SH-SY5Y (cell line): ENCODE measurements around the gene MRAS.

Experiments used
- GATA2 ChIP-seq: IDR thresholded peaks from 2 replicates; pipeline ENCODE4 v1.6.1; 2011; ENCODE audit warnings: mild to moderate bottlenecking, low read depth, low read length
- GATA3 ChIP-seq: IDR thresholded peaks from 2 replicates; pipeline ENCODE4 v1.6.1; 2011; ENCODE audit warnings: low read depth, mild to moderate bottlenecking, low read length, moderate library complexity

MRAS gene

DNA sequence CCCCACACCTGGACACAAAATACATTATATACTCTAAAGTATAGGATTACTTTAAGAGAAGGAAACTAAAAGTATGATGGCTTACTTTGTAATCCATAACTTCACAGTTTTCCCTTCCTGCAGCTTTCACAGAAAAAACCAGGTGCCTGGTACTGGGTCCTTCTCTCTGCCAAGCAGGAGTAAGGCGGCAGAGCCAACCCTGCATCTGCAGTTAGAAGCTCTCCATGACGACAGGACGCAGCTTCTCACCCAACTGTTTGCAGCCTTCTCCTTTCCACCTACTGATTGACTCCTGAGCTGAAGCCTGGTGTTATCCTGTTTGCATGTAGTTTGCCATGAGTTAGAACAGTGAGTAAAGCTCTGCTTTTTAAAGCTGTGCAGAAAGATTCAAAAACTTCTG, 6.7 kb downstream of the MRAS start:
- TF ChIP-seq GATA3: no peak
- TF ChIP-seq GATA2: no peak

DNA sequence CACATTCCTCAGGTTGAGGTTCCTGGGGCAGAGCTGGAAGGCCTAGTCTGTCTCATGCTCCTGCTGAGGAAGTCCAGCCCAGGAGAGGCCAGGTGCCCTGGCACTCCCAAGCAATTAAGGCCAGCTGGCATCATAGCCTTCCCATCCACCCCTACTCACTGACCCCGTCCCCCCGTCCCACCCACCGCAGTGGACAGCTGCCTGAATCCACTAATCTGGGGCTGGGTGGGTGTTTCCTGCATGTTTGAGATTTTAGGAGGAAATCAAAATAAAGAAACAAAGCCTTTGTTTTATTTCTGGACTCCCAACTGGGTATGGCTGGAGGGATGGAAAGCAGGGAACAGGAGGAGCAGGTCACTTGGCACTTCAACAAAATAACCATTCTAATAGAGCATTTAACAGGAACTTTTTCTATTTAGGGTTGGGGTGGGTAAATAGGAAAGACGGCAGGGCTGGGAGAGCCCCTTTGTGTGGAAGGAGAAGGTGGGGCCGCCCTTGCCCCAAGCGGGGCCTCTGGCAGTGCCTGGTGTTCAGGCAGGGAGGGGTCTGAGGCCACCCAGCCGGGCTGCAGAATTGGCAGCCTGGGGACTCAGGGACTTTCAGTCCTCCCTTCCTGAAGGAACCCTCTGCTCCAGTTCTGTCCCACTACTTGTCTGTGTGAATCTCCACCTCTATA, 8.5 kb downstream of the MRAS start:
- TF ChIP-seq GATA3: no peak
- no peak for TF ChIP-seq GATA2

DNA sequence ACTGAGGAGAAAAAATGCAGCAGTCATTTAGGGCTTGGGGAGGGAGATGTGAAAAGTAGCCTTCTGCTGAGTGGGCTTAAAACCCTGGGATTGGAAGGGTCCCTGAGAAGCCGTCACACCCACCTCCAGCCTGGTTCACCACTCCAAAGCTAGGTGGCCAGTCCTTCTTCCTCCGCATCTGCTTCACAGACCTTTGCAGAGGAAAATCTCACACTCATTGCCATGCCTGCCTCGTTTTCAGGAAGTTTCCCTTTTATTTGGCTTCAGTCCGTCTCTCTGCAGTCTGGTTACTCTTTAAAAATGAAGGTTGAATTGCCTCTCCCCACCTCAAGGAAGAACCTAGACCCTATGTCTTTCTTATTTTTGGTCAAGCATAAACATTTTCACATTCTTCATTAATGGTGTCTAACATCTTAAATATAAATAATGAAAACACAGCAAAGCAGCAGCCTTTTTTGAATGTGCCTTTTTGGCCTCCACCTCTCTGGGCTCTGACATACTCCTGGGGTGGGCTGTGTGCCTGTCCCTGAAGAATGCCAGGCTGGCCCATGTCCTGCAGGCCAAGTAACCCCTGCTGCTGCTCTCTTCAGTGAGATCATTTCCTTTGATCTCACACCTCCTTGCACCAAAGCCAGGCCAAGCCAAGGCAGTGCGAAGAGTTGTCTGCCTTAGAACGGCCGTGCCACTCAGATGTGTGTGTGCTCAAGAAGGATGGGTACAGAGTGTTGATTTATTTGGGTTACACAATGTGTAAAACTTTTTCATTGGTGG, 11.0 kb downstream of the MRAS start:
- TF ChIP-seq GATA3: no peak
- TF ChIP-seq GATA2: no peak

DNA sequence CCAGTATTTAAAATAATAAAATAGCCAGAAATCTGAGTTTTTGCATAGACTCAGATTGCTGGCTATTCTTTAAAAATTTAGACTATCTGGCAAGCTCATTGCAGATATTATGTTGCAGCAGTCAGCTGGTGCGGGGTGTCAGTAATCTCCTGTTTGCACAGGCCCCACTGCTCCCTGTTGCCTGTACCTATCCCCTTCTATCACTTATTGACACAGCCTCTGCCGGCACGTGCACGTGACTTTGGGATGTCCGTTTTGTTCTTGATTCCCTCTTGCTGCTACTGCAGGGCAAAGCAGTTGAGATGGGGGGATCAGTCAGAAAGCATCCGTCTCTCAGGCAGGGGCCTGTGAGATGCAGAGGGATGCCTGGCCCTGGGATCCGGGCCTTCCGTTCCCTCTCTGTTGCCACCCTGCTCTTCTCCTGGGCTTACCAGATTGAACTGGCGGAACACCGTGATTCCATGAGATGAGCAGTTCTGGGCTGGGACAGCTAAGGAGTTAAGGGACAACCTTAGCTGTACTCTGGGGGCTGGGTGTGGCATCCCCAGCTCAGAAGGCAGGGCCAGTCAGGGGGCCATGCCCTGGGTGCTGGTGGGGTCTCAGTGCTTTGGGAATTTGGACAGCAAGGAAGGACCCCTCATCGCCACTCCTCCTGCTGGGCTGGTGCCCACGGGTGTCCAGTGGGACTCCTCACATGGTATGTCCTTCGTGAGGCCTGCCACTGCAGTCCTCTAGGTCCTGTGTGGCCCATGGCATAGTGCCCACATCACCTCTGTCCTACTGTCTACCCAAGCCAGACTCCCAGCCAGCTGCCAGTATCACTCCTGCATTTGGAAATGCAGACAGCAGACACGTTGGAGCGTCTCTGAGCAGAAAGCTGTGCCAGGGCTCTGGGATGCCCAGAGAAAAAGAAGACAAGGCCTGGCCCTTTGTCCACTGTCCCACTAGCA, 11.8 kb downstream of the MRAS start:
- TF ChIP-seq GATA2 (no peak), GATA3 (no peak)

DNA sequence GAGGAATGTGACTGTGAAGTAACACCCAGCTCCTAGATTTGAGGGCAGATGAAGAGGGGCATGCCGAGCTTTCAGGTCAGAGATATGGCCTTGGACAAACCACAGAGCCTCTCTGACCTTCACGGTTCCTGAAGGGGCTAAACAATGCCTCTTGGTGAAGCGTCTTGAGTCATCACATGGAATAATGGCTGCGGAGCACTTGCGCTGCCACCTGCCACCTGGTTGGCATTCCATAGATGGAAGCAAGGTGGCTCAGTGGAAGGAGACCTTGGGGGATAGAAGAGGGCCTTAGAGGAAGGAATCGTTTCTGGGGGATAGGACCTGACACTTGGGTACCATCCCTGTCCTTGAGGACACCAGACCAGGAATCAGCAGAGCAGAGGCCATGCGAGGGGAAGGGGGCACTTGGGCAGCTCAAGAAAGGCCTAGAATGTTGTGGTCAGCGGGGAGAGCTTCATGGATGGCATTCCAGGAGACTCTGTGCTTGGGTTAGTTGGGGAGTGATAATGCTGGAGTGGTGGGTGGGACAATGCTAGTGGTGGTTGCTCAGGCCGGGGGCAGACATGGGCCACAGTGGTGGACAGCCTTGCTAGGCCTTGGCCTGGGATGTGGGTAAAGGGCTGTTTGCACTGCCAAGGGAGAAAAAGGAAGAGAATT, 12.6 kb downstream of the MRAS start:
- no peak for TF ChIP-seq GATA3
- no peak for TF ChIP-seq GATA2

DNA sequence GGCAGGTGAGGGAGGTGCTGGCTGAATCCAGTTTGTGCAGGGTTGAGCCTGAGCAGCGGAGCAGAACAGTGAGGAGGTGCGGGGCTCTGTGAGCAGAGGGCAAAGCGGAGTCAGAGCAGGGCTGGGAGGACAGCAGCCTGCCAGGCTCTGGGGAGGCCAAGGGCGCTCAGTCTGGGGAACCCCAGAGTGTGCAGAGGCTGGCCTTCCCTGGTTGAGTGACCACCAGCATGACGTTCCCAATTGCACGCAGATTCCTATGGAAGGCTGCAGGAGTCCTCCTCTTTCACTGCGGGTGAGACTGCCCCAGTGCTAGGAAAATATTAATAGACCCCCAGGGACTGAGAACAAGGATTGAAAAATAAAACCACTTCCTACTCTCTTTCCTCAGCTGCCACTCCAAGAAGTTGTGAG, 13.2 kb downstream of the MRAS start:
- TF ChIP-seq GATA3: no peak

DNA sequence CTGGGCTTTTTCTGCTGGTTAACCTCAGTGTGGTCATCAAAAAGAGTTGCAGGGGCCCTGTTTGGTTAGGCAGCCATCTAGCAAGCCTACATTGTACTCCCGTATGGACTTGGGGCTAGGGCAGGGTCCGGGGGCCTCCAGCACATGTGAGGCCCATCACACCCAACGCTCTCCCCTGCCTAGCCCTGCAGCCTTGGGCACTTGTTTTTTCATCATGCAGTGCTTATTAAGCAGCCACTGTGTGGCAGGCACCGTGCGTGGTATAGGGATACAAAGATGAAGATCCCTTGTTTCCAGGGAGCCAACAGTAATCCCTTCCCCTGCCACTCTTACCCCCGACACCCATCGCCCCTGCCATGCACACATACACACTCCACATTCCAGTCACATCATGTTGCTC, 14.2 kb downstream of the MRAS start:
- TF ChIP-seq GATA2: no peak

DNA sequence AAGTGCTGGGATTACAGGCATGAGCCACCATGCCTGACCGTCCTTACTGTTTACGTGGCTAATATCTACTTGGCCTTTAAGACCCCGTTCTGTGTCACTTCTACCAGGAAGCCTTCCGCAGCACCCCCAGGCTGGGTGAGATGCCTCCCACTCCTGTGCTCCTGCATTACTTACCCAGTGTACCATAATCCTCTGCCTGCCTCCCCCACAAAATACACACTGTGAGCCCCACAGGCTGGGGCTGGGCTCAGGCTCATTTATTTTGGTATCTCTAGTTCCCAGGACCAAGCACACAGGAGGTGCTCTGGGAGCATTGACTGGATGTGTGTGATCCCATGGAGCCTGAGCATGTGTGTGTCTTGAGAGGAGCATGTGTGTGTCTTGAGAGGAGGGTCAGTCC, 14.9 kb downstream of the MRAS start:
- TF ChIP-seq GATA3 (no peak), GATA2 (no peak)

DNA sequence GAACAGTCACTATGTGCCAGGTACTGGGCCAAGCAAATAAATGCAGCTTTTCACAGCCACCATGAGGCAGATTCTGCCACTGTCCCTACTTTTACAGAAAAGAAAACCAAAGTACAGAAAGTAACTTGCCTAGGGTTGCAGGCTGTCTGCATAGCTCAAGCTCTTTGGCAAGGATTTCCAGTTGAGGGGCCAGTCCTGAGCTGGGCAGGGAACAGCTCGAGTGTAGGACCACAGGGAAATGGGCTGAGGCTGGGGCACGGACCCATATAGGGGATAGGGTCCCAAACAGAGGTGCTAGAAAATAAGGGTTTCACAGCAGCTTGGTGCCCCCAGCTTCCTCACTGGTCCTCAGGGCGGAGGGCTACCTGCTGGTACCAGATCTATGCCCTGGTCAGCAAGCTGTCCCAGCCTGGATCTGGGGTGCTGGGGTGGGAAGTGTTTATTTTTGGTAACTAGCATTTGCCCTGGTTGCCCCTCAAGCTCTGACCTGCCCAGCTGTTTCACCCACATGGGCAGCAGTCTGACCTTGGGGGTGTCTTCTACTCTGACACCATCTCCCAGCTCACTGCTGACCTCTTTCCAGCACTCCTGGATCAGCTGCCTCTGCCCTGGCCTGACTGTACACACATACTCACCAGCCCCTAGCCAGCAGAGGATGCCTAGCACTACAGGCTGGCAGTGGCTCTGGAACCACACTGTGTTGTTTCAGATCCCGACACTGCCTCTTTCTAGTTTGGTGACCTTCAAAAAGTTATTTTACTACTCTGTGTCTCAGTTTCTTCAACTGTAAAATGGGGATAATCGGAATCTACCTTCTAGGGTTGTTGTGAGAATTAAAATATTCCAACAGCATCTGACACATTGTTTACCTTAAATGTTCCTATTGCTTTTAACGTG, 16.2 kb downstream of the MRAS start:
- no peak for TF ChIP-seq GATA3
- no peak for TF ChIP-seq GATA2

DNA sequence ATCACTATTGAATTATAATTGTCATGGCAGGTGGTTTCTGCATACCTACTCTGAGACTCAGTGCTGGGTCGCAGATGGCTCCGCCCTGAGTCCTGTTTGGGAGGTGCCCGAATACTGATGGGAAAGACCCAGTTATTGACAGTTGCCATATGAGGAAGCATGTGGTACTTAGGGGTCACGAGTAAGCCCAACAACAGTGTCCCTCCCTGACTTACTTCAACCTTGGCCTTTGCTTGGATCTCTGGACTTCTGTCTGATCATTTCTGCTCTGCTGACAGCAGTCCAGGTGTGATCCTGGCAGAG, 16.8 kb downstream of the MRAS start:
- TF ChIP-seq GATA2 (no peak), GATA3 (no peak)

DNA sequence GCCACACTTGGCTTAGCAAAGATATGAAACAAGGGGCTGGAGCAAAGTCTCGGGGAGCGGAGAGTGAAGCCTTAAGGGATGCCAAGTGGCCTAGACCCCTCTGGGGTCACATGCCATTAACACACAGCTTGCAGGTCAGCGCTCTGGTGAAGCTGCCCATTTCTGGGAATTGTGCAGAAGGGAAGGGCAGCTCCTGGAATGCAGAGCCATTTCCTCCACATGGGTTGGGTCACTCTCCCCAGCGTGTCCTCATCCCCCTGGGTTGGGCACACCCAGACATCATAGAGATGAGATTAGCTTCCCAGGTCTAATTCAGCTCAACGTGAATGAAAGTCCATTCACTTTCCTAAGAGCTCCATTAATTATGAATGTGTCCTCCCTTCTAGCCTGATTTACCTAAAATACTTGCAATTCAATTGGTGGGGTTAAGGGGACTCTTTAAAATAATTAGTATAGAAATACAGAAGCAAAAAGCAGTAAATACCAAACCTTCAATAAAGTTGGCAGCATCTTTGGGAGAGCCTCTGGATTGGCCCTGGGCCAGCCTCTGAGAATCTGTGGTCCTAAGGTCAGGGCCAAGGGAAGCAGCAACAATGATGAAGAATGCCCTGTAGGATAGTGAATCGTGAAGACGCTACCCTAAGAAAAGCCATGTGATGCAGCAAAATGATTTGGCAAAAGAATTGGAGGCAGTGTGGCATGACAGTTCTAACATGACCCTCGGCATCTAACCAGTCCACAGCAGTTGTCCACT, 17.8 kb downstream of the MRAS start:
- TF ChIP-seq GATA3 (no peak), GATA2 (no peak)

DNA sequence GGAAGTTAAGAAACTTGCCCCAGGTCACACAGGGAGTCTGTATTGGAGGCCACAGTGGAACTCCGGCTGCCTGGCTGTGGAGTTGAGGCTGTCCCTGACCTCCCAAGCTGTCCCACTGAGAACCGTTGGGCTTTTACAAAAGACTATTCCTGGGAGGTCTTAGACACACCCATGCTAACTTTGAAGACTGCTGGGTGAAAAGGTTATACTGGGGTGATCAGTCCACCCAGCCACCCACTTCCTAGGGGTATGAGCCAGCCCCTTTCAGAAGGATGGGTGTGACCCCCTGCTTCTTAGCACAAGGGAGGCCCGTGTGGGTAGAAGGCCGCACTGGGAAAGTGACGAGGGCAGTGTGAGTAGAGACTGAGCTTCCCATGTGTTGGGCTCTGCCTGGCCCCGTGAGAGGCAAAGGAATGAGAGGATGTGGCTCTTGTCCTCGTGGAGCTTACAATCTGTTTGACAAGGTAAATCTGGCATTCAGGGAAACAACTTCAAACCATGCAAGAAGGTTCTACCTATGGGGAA, 19.0 kb downstream of the MRAS start:
- TF ChIP-seq GATA3 (no peak), GATA2 (no peak)

DNA sequence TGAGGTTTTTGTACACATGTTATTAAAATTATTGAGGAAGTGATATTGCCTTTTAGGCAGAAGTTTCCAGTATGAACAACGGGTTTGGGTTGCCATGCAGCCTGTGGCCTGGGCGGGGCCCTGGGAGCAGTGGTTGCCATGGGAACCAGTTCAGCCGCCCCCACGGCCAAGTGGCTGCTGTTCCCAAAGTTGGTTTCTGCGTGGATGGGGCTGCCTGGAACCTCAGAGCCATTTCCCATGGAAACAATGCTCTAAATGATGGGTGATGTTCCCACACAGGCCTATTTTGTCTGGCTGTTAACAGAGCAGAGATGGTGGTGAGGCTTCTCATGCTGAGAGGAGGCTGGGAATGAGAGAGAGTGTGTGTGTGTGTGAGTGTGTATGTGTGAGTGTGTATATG, 19.5 kb downstream of the MRAS start:
- no peak for TF ChIP-seq GATA2
- TF ChIP-seq GATA3: no peak
